SK-N-SH treated with all-trans-retinoic acid at 6 μM for 48 hours (cell line): ENCODE measurements around the gene CLIC1.

ENCODE experiments used
- ATAC-seq: fragments of 200-7000 bp; cut with Tn5 transposase; 3 replicates; pipeline ENCODE4 v1.9.1; 2020; ENCODE audit warnings: mild to moderate bottlenecking, moderate library complexity
- ARNTL ChIP-seq: fragments of 450-650 bp; formaldehyde crosslinking; IDR thresholded peaks from 2 replicates; pipeline ENCODE4 v1.5.0; 2020; ENCODE audit warnings: low read depth, mild to moderate bottlenecking, moderate library complexity, borderline replicate concordance
- BACH2 ChIP-seq: fragments of 250-450 bp; sonication (Bioruptor Pico); IDR thresholded peaks from 2 replicates; pipeline ENCODE4 v1.9.0; 2021; ENCODE audit warnings: mild to moderate bottlenecking, borderline replicate concordance
- CSDC2 ChIP-seq: fragments of 250-450 bp; sonication (Bioruptor Pico); IDR thresholded peaks from 2 replicates; pipeline ENCODE4 v1.5.0; 2020; ENCODE audit warnings: mild to moderate bottlenecking, moderate library complexity
- ESRRG ChIP-seq: fragments of 250-450 bp; sonication (Bioruptor Pico); IDR thresholded peaks from 2 replicates; pipeline ENCODE4 v1.6.1; 2021; ENCODE audit warnings: mild to moderate bottlenecking
- GLIS3 ChIP-seq: fragments of 250-450 bp; sonication (Bioruptor Pico); IDR thresholded peaks from 2 replicates; pipeline ENCODE4 v1.5.0; 2020; ENCODE audit warnings: mild to moderate bottlenecking, moderate library complexity
- OSR1 ChIP-seq: fragments of 250-450 bp; sonication (Bioruptor Pico); IDR thresholded peaks from 2 replicates; pipeline ENCODE4 v1.8.0; 2022; ENCODE audit warnings: moderate library complexity, mild to moderate bottlenecking, inconsistent platforms
- PPARA ChIP-seq: fragments of 250-450 bp; sonication (Bioruptor Pico); IDR thresholded peaks from 2 replicates; pipeline ENCODE4 v1.5.0; 2020; ENCODE audit warnings: mild to moderate bottlenecking, borderline replicate concordance
- RARB ChIP-seq: fragments of 250-450 bp; sonication (Bioruptor Pico); IDR thresholded peaks from 2 replicates; pipeline ENCODE4 v1.8.0; 2021; ENCODE audit warnings: mild to moderate bottlenecking, moderate library complexity
- TCF4 ChIP-seq: fragments of 250-450 bp; sonication (Bioruptor Pico); IDR thresholded peaks from 2 replicates; pipeline ENCODE4 v1.8.0; 2021; ENCODE audit warnings: mild to moderate bottlenecking, moderate library complexity, borderline replicate concordance
- TOX ChIP-seq: fragments of 250-450 bp; sonication (Bioruptor Pico); IDR thresholded peaks from 2 replicates; pipeline ENCODE4 v1.8.0; 2021; ENCODE audit warnings: mild to moderate bottlenecking, moderate library complexity, borderline replicate concordance
- ZC3H10 ChIP-seq: fragments of 250-450 bp; sonication (Bioruptor Pico); IDR thresholded peaks from 2 replicates; pipeline ENCODE4 v1.5.1; 2021; ENCODE audit warnings: mild to moderate bottlenecking, moderate library complexity
- ZFP30 ChIP-seq: fragments of 450-650 bp; formaldehyde crosslinking; IDR thresholded peaks from 2 replicates; pipeline ENCODE4 v1.5.0; 2022; ENCODE audit warnings: mild to moderate bottlenecking, moderate library complexity
- ZNF565 ChIP-seq: fragments of 450-650 bp; formaldehyde crosslinking; conservative IDR thresholded peaks from 2 replicates; pipeline ENCODE4 v1.5.0; 2020; ENCODE audit warnings: low read depth, mild to moderate bottlenecking, moderate library complexity
- ZNF8 ChIP-seq: fragments of 450-650 bp; formaldehyde crosslinking; IDR thresholded peaks from 2 replicates; pipeline ENCODE4 v1.5.0; 2020; ENCODE audit warnings: mild to moderate bottlenecking, moderate library complexity
- TF ChIP-seq, protein P1 (sequence below): fragments of 250-450 bp; sonication (Bioruptor Pico); IDR thresholded peaks from 2 replicates; pipeline ENCODE4 v1.5.0; 2020; ENCODE audit warnings: mild to moderate bottlenecking, moderate library complexity
- TF ChIP-seq, protein P2 (sequence below): fragments of 250-450 bp; sonication (Bioruptor Pico); IDR thresholded peaks from 2 replicates; pipeline ENCODE4 v1.5.1; 2020; ENCODE audit warnings: low read depth, mild to moderate bottlenecking, moderate library complexity
- TF ChIP-seq, protein P3 (sequence below): fragments of 250-450 bp; sonication (Bioruptor Pico); IDR thresholded peaks from 2 replicates; pipeline ENCODE4 v1.8.0; 2020; ENCODE audit warnings: mild to moderate bottlenecking, moderate library complexity, borderline replicate concordance
- TF ChIP-seq, protein P4 (sequence below): fragments of 250-450 bp; sonication (Bioruptor Pico); IDR thresholded peaks from 2 replicates; pipeline ENCODE4 v1.8.0; 2021; ENCODE audit warnings: low read depth, mild to moderate bottlenecking, moderate library complexity, borderline replicate concordance

CLIC1 gene

DNA sequence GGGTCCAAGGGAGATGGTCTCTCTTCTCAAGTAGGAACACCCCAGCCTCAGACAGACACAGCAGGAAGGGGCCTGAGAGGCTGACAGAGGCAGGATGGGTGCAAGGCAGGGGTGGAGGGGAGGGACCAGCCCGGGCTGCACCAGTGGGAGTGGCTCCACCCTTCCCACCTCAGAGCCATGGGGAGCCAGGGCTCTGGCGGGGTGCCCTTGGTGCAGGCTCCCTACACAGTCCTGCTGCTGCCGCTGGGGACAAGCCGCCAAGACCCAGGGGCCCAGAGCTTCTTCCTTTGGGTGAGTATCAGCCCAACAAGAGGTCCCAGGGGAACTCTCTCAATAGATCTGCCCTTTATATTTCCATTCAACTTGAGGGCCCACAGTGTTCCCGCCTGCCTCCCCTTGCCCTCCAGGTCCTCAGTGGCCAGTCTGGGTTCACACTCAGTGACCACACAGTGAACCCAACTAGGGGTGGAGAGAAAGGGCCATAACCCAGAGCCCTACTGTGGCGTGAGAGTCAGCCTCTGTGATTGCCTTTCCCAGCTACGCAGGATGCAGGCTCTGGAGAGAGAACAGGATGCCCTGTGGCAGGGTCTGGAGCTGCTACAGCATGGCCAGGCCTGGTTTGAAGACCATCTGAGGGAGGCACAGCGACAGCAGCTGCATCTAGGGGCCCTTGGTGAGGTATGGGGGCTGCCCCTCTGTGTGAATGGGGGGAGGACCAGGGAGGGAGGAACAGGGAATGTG lies 26.7 kb upstream of the CLIC1 start (continued):
- no peak for TF ChIP-seq RARB (CRISPR knock-in tag)
- TF ChIP-seq BACH2 (CRISPR knock-in tag), result no peak
- TF ChIP-seq TOX (CRISPR knock-in tag), result no peak

DNA sequence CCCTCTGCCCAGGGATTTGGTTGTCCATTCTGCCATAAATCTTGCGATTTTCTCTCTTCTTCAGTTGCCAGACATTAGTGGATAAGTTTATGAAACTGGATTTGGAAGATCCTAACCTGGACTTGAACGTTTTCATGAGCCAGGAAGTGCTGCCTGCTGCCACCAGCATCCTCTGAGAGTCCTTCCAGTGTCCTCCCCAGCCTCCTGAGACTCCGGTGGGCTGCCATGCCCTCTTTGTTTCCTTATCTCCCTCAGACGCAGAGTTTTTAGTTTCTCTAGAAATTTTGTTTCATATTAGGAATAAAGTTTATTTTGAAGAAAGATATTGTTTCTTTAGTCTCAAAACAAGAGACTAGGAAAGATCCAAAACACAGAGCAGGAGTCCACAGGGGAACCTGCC lies 26.0 kb upstream of the CLIC1 start, which contains the start of gene SAPCD1:
TSS of gene SAPCD1 (plus strand) at position 301 of the 400 bp plus-strand sequence. CDS start 399 bp downstream, outside the sequence.
- TF ChIP-seq, protein P1, sequence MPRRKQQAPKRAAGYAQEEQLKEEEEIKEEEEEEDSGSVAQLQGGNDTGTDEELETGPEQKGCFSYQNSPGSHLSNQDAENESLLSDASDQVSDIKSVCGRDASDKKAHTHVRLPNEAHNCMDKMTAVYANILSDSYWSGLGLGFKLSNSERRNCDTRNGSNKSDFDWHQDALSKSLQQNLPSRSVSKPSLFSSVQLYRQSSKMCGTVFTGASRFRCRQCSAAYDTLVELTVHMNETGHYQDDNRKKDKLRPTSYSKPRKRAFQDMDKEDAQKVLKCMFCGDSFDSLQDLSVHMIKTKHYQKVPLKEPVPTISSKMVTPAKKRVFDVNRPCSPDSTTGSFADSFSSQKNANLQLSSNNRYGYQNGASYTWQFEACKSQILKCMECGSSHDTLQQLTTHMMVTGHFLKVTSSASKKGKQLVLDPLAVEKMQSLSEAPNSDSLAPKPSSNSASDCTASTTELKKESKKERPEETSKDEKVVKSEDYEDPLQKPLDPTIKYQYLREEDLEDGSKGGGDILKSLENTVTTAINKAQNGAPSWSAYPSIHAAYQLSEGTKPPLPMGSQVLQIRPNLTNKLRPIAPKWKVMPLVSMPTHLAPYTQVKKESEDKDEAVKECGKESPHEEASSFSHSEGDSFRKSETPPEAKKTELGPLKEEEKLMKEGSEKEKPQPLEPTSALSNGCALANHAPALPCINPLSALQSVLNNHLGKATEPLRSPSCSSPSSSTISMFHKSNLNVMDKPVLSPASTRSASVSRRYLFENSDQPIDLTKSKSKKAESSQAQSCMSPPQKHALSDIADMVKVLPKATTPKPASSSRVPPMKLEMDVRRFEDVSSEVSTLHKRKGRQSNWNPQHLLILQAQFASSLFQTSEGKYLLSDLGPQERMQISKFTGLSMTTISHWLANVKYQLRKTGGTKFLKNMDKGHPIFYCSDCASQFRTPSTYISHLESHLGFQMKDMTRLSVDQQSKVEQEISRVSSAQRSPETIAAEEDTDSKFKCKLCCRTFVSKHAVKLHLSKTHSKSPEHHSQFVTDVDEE (CRISPR knock-in tag), result no peak
- no peak for TF ChIP-seq RARB (CRISPR knock-in tag)
- no peak for TF ChIP-seq ZNF8 (CRISPR knock-in tag)
- TF ChIP-seq, protein P2, sequence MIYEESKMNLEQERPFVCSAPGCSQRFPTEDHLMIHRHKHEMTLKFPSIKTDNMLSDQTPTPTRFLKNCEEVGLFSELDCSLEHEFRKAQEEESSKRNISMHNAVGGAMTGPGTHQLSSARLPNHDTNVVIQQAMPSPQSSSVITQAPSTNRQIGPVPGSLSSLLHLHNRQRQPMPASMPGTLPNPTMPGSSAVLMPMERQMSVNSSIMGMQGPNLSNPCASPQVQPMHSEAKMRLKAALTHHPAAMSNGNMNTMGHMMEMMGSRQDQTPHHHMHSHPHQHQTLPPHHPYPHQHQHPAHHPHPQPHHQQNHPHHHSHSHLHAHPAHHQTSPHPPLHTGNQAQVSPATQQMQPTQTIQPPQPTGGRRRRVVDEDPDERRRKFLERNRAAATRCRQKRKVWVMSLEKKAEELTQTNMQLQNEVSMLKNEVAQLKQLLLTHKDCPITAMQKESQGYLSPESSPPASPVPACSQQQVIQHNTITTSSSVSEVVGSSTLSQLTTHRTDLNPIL (CRISPR knock-in tag), result no peak
- TF ChIP-seq ZC3H10 (CRISPR knock-in tag), result no peak
- TF ChIP-seq ESRRG (CRISPR knock-in tag), result no peak
- ATAC-seq, result no peak

DNA sequence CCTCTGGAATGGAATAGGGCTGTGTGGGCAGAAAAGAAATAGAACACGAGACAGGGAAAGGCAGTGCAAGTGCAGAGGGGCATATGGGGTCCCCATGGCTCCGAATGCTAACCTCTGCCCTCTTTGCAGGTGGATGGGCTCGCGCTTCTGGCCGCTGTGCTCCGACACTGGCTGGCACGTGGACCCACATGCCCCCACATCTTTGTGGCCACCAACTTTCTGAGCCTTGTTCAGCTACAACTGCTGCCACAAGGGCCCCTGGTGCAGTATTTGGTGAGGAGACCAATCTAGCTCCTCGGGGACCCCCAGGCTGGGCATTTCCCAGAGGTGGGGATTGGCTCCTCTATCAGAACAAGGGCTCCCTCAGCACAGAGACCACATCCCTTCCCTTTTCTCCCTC lies 25.0 kb upstream of the CLIC1 start:
- ATAC-seq, result no peak
- TF ChIP-seq, protein P3, sequence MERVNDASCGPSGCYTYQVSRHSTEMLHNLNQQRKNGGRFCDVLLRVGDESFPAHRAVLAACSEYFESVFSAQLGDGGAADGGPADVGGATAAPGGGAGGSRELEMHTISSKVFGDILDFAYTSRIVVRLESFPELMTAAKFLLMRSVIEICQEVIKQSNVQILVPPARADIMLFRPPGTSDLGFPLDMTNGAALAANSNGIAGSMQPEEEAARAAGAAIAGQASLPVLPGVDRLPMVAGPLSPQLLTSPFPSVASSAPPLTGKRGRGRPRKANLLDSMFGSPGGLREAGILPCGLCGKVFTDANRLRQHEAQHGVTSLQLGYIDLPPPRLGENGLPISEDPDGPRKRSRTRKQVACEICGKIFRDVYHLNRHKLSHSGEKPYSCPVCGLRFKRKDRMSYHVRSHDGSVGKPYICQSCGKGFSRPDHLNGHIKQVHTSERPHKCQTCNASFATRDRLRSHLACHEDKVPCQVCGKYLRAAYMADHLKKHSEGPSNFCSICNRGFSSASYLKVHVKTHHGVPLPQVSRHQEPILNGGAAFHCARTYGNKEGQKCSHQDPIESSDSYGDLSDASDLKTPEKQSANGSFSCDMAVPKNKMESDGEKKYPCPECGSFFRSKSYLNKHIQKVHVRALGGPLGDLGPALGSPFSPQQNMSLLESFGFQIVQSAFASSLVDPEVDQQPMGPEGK (CRISPR knock-in tag), result no peak
- TF ChIP-seq, protein P1 (CRISPR knock-in tag), result no peak
- TF ChIP-seq TOX (CRISPR knock-in tag) (no peak), ZNF565 (no peak), CSDC2 (CRISPR knock-in tag) (no peak), GLIS3 (CRISPR knock-in tag) (no peak), ARNTL (CRISPR knock-in tag) (no peak), BACH2 (CRISPR knock-in tag) (no peak), RARB (CRISPR knock-in tag) (no peak), ZNF8 (CRISPR knock-in tag) (no peak), TCF4 (no peak), OSR1 (no peak), PPARA (CRISPR knock-in tag) (no peak), ZFP30 (CRISPR knock-in tag) (no peak), ZC3H10 (CRISPR knock-in tag) (no peak)
- TF ChIP-seq, protein P2 (CRISPR knock-in tag), result no peak
- TF ChIP-seq, protein P4, sequence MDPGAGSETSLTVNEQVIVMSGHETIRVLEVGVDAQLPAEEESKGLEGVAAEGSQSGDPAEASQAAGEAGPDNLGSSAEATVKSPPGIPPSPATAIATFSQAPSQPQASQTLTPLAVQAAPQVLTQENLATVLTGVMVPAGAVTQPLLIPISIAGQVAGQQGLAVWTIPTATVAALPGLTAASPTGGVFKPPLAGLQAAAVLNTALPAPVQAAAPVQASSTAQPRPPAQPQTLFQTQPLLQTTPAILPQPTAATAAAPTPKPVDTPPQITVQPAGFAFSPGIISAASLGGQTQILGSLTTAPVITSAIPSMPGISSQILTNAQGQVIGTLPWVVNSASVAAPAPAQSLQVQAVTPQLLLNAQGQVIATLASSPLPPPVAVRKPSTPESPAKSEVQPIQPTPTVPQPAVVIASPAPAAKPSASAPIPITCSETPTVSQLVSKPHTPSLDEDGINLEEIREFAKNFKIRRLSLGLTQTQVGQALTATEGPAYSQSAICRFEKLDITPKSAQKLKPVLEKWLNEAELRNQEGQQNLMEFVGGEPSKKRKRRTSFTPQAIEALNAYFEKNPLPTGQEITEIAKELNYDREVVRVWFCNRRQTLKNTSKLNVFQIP (CRISPR knock-in tag), result no peak
